SU-DHL-6 (cell line): ENCODE results near the gene NFE2L1.

Source experiments
- H2AFZ ChIP-seq: fragments of 200-600 bp; sonication (generic); 2 replicates; pipeline ENCODE4 v1.6.1; 2014; ENCODE audit warnings: low read depth, mild to moderate bottlenecking, moderate library complexity, mixed read lengths, antibody characterized with exemption, low read length; ENCODE audit not compliant: severe bottlenecking
- H3F3A ChIP-seq: fragments of 200-600 bp; shearing (Covaris generic); 2 replicates; pipeline ENCODE4 v1.6.0; 2016; ENCODE audit warnings: antibody characterized with exemption, mild to moderate bottlenecking; ENCODE audit not compliant: insufficient read depth
- H3K27ac ChIP-seq: fragments of 200-600 bp; sonication (generic); 2 replicates; pipeline ENCODE4 v1.5.1; 2016; ENCODE audit warnings: low read depth, mild to moderate bottlenecking, low read length, moderate library complexity, mixed read lengths
- H3K27me3 ChIP-seq: fragments of 200-600 bp; sonication (generic), shearing (Covaris generic); 2 replicates; pipeline ENCODE4 v1.6.0; 2014; ENCODE audit warnings: mild to moderate bottlenecking, low read length
- H3K36me3 ChIP-seq: fragments of 200-600 bp; sonication (generic); 2 replicates; pipeline ENCODE4 v1.6.1; 2014; ENCODE audit warnings: mild to moderate bottlenecking, low read length, mixed read lengths
- H3K4me2 ChIP-seq: fragments of 300-600, 200-600 bp; shearing (Covaris generic), sonication (generic); 2 replicates; pipeline ENCODE4 v1.6.0; 2014; ENCODE audit warnings: low read length, low read depth, mild to moderate bottlenecking; ENCODE audit not compliant: poor library complexity, severe bottlenecking
- H3K4me3 ChIP-seq: fragments of 200-600 bp; sonication (generic); 2 replicates; pipeline ENCODE4 v1.5.1; 2014; ENCODE audit warnings: antibody characterized with exemption, low read length, mild to moderate bottlenecking, mixed read lengths; ENCODE audit not compliant: insufficient read depth, poor library complexity, severe bottlenecking
- H3K79me2 ChIP-seq: fragments of 200-600 bp; sonication (generic); 2 replicates; pipeline ENCODE4 v1.6.1; 2014; ENCODE audit warnings: mild to moderate bottlenecking, low read length, moderate library complexity; ENCODE audit not compliant: insufficient read depth
- H3K9ac ChIP-seq: fragments of 200-600 bp; sonication (generic); 2 replicates; pipeline ENCODE4 v1.7.0; 2014; ENCODE audit warnings: mild to moderate bottlenecking, low read length
- H3K9me2 ChIP-seq: fragments of 200-600 bp; sonication (generic); replicated peaks from 2 replicates; pipeline ENCODE4 v1.6.1; 2014; ENCODE audit warnings: low read length; ENCODE audit not compliant: insufficient read depth
- H3K9me3 ChIP-seq: fragments of 200-600 bp; sonication (generic); 2 replicates; pipeline ENCODE4 v1.6.1; 2014; ENCODE audit warnings: low read length, mixed read lengths; ENCODE audit not compliant: insufficient read depth
- H4K20me1 ChIP-seq: fragments of 200-600 bp; sonication (generic); 2 replicates; pipeline ENCODE4 v1.6.1; 2014; ENCODE audit warnings: low read depth, mild to moderate bottlenecking, antibody characterized with exemption, low read length, moderate library complexity, mixed read lengths
- CTCF ChIP-seq: fragments of 200-600 bp; sonication (generic); IDR thresholded peaks from one replicate; pipeline ENCODE4 v1.5.1; 2017; ENCODE audit warnings: antibody characterized with exemption, mild to moderate bottlenecking, low read length, moderate library complexity; ENCODE audit not compliant: insufficient read depth, poor library complexity, severe bottlenecking
- EZH2phosphoT487 ChIP-seq: fragments of 200-600 bp; sonication (generic), shearing (Covaris generic); conservative IDR thresholded peaks from 2 replicates; pipeline ENCODE4 v1.6.1; 2018; ENCODE audit warnings: mild to moderate bottlenecking, antibody characterized with exemption, low read length, moderate library complexity, mixed read lengths

NFE2L1 gene

GRCh38 chr17:48026502-48027321, 21.4 kb upstream of the NFE2L1 start:
- H3K27ac ChIP-seq, result no peak overlapping the region
- no peaks in the 10 kb centered on the region for H3K79me2 ChIP-seq
- no peaks in the 10 kb centered on the region for H3K9me2 ChIP-seq
- no peak overlapping the region for H3K4me3 ChIP-seq
- H2AFZ ChIP-seq, result peak overlapping the region; percentile 61
- H3K9me3 ChIP-seq, result no peaks in the 10 kb centered on the region
- H3K27me3 ChIP-seq, result no peaks in the 10 kb centered on the region
- H3K36me3 ChIP-seq, result no peaks in the 10 kb centered on the region
- H3F3A ChIP-seq, result no peaks in the 10 kb centered on the region
- no peak overlapping the region for H3K9ac ChIP-seq
- peak; percentile 85 for TF ChIP-seq CTCF
- TF ChIP-seq EZH2phosphoT487, result no peak
- H4K20me1 ChIP-seq, result no peaks in the 10 kb centered on the region
- no peak overlapping the region for H3K4me2 ChIP-seq

GRCh38 chr17:48027322-48027981, 20.7 kb upstream of the NFE2L1 start:
- H3K9me2 ChIP-seq, result no peaks in the 10 kb centered on the region
- H3K27ac ChIP-seq, result no peak overlapping the region
- H3K36me3 ChIP-seq, result no peaks in the 10 kb centered on the region
- no peak overlapping the region for H3K9ac ChIP-seq
- H3K79me2 ChIP-seq, result no peaks in the 10 kb centered on the region
- no peak for TF ChIP-seq CTCF
- TF ChIP-seq EZH2phosphoT487, result no peak
- no peaks in the 10 kb centered on the region for H3F3A ChIP-seq
- no peaks in the 10 kb centered on the region for H3K9me3 ChIP-seq
- no peak overlapping the region for H3K4me2 ChIP-seq
- H4K20me1 ChIP-seq, result no peaks in the 10 kb centered on the region
- H3K27me3 ChIP-seq, result no peaks in the 10 kb centered on the region
- H3K4me3 ChIP-seq, result no peak overlapping the region
- H2AFZ ChIP-seq, result no peak overlapping the region

GRCh38 chr17:48028736-48029135, 19.4 kb upstream of the NFE2L1 start:
- TF ChIP-seq CTCF (no peak), EZH2phosphoT487 (no peak)
- Histone ChIP-seq H2AFZ (no peak overlapping the region), H3K36me3 (no peaks in the 10 kb centered on the region), H3K27ac (no peak overlapping the region), H4K20me1 (no peaks in the 10 kb centered on the region), H3K9ac (no peak overlapping the region), H3F3A (no peaks in the 10 kb centered on the region), H3K4me2 (no peak overlapping the region), H3K9me2 (no peaks in the 10 kb centered on the region), H3K4me3 (no peak overlapping the region), H3K9me3 (no peaks in the 10 kb centered on the region), H3K27me3 (no peaks in the 10 kb centered on the region), H3K79me2 (no peaks in the 10 kb centered on the region)
